Stimulated activated memory B cell treated with anti-CD40 and anti-IgM and Interleukin-4, amounts not matched to agents 10 μg/mL and 1 μg/mL and 100 μg/mL, for 72 hours (primary cell): ENCODE results near the gene FANCE.

ENCODE experiments used
- ATAC-seq: fragments of 150-1000 bp; cut with Tn5 transposase; 2 replicates; pipeline ENCODE4 v1.10.0; 2021
- H3K27ac Mint-ChIP-seq: one replicate; pipeline ENCODE4 v1.8.0; 2022; ENCODE audit warnings: mild to moderate bottlenecking, mixed read lengths
- H3K27me3 Mint-ChIP-seq: one replicate; pipeline ENCODE4 v1.8.0; 2022; ENCODE audit warnings: mixed read lengths
- H3K36me3 Mint-ChIP-seq: one replicate; pipeline ENCODE4 v1.8.0; 2022; ENCODE audit warnings: mixed read lengths
- H3K4me1 Mint-ChIP-seq: one replicate; pipeline ENCODE4 v1.8.0; 2022; ENCODE audit warnings: mixed read lengths
- H3K4me3 Mint-ChIP-seq: one replicate; pipeline ENCODE4 v1.8.0; 2022; ENCODE audit warnings: mild to moderate bottlenecking, moderate library complexity, mixed read lengths
- H3K9me3 Mint-ChIP-seq: one replicate; pipeline ENCODE4 v1.8.0; 2022; ENCODE audit warnings: mixed read lengths

Gene FANCE

DNA sequence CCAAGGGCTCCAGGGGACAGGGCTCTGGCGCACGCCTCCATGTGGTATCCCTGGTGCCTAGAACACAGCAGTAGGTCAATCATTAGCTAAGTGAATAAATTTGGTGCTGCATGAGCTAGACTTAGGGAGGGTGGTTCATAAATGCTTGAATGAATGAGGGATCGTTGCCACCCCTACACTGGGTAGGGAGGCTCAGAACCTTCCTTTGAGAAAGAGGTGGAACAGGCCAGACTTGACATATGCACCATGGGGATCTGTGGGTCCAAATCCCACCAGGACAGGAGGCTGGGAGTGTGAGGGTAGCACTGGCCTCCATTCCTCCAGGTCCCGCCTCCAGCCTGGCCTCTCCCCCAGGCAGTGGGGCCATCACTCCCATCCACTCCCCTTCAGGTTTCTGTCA, 30.9 kb downstream of the FANCE start:
- no peak overlapping the region for H3K4me3 Mint-ChIP-seq
- H3K4me1 Mint-ChIP-seq, result peaks cover 6% of the 10 kb centered on the region
- no peak overlapping the region for H3K27ac Mint-ChIP-seq
- H3K9me3 Mint-ChIP-seq, result no peaks in the 10 kb centered on the region
- H3K36me3 Mint-ChIP-seq, result no peaks in the 10 kb centered on the region
- no peaks in the 10 kb centered on the region for H3K27me3 Mint-ChIP-seq
- ATAC-seq, result no peak

DNA sequence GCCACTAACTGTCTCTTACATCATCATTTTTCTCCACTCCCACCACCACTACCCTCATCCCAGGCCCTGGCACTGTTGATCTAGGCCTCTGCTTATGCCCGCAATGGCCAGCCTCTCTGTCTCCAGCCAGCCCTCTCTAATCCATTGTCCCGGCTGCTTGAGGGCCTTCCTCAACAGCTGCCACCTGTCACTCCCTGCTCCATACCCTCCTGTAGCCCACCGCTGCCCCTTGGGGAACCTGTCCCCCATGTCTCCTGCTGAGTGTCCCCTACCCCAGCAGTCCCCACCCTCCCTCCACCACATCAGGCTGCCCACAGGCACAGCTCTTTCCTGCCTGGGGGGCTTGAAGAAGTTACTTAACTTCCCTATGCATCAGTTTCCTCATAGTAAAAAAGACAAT, 31.4 kb downstream of the FANCE start:
- no peak for ATAC-seq

DNA sequence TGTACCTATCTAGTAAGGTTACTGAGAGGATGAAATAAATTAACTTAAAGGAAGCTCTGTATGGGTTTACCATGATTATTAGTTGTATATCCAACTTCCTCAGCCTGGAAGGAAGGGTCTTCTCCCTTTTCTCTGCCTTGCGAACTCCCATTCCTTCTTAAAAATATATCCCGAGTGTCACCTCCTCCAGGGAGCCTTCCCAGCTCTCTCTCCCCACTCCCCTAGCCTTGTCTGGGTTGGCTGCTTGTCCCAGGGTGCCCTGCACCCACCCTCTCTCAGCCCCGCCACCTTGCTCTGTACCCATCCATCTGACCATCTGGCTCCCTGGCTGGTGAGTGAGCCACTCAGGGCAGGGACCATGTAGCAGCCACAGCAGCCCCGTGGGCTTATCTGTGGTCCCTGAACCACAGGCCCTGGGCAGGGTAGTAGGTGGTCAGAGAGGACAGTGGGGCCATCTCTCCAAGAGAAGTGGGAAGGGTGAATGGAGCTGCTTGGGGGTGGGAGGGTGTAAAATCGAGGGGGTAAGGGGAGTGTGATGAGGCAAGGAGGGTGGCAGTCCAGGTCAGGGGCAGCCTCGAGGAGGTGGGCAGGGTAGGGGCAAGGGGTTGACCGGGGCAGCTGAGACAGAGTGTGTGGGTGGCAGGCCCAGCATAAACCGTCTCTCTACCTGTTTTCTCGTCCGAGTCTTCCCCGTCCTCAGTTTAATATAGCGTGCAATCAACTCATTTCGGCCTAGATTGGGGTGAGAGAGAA, 31.9 kb downstream of the FANCE start:
- no peaks in the 10 kb centered on the region for H3K9me3 Mint-ChIP-seq
- no peak for ATAC-seq
- no peaks in the 10 kb centered on the region for H3K36me3 Mint-ChIP-seq
- H3K27me3 Mint-ChIP-seq, result no peaks in the 10 kb centered on the region
- no peak overlapping the region for H3K4me3 Mint-ChIP-seq
- peaks cover 9% of the 10 kb centered on the region for H3K4me1 Mint-ChIP-seq
- H3K27ac Mint-ChIP-seq, result no peak overlapping the region

More for the DNA sequence above, 31.4 kb downstream of the FANCE start:
- H3K4me1 Mint-ChIP-seq, result peaks cover 9% of the 10 kb centered on the region
- no peaks in the 10 kb centered on the region for H3K36me3 Mint-ChIP-seq
- H3K4me3 Mint-ChIP-seq, result no peak overlapping the region
- H3K27ac Mint-ChIP-seq, result no peak overlapping the region
- H3K27me3 Mint-ChIP-seq, result no peaks in the 10 kb centered on the region
- H3K9me3 Mint-ChIP-seq, result no peaks in the 10 kb centered on the region

DNA sequence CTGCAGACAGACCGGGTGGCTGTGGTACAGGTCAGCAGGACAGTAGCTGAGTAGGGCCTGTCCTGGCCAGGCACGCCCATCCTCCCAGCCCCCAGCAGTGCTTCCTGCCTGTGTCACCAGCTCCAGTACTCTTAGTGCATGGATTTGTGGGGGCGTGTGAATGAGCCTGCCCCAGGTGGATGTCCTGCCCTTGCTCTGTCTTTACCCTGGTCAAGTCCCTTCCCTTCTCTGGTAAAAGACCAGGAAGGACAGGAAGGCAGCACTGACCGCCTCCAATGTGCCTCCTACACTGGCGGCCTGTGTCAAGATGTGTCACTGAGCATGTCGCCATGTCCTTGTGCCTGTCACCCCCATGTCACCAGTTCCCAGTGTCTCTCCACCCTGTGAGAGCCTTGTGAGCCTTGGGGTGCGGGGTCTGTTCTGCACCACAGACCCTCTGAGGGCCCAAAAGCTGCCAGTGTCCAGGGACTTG, 32.8 kb downstream of the FANCE start:
- Mint-ChIP-seq H3K36me3 (no peaks in the 10 kb centered on the region), H3K4me1 (peaks cover 9% of the 10 kb centered on the region), H3K27ac (no peak overlapping the region)

DNA sequence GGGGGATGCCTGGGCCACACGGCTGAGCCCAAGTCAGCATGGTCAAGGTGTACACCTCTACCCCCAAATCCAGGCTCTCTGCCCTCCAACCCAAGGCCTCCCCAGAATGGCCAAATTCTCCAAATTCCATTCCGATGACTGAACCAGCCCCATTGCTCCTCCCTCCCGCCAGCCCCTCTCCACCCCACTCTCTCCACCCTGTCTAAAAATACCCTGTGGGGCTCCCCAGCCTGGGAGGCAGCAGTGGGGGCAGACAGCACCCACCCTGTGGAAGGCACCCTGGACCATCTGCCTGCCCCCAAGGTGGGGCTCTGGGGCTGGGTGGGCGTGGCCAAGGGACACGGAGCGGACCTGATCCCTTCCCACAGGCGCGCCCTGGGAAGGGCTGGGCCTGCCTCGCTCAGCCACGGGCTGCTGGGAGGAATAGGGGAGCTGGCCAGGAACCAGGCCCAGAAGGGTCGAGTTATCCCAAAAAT, 33.3 kb downstream of the FANCE start:
- no peak for ATAC-seq
- Mint-ChIP-seq H3K36me3 (no peaks in the 10 kb centered on the region), H3K4me1 (peaks cover 9% of the 10 kb centered on the region), H3K27me3 (no peaks in the 10 kb centered on the region), H3K9me3 (no peaks in the 10 kb centered on the region), H3K27ac (no peak overlapping the region), H3K4me3 (no peak overlapping the region)

More for the DNA sequence above, 32.8 kb downstream of the FANCE start:
- no peaks in the 10 kb centered on the region for H3K27me3 Mint-ChIP-seq
- ATAC-seq, result no peak
- no peak overlapping the region for H3K4me3 Mint-ChIP-seq
- H3K9me3 Mint-ChIP-seq, result no peaks in the 10 kb centered on the region

DNA sequence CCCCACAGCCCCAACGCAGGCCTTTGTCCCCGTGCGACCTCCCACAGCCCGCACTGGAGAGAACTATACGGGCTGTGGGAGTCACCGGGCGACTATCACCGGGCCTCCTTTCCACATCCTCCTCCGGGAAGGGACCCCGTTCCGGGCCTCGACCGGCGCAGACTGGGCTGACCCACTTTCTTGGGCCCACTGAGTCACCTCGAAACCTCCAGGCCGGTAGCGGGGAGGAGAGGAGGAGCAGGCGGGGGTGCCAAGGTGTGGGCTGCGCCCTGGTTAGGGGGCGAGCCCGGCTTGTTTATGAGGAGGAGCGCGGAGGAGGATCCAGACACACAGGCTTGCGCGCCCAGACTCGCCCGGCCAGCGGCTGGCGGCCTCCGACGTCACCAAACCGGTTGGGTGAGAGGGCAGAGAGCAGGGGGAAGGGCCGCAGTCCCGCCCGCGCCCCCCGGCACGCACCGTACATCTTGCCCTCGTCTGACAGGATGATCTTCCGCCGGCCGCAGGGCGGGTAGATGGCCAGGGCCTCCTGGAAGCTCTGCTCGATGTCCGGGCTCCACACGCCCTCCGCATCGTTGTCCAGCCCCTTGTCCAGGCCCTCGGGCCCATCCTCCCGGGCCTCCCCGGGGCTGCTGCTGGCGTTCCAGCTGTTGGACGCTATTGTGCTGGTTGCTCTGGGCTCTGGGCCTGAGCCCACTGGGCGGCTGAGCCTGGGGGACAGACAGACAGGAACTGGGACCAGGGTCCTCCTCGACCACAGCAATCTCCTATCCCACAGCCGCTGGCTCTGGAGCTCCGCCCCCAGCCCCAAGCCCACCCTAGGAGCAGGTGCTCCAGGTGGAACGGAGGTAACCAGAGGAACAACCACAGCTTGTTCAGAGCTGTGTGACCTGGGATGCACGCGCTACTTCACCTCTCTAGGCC, 34.1 kb downstream of the FANCE start:
- H3K4me1 Mint-ChIP-seq, result peaks cover 9% of the 10 kb centered on the region
- no peaks in the 10 kb centered on the region for H3K9me3 Mint-ChIP-seq

DNA sequence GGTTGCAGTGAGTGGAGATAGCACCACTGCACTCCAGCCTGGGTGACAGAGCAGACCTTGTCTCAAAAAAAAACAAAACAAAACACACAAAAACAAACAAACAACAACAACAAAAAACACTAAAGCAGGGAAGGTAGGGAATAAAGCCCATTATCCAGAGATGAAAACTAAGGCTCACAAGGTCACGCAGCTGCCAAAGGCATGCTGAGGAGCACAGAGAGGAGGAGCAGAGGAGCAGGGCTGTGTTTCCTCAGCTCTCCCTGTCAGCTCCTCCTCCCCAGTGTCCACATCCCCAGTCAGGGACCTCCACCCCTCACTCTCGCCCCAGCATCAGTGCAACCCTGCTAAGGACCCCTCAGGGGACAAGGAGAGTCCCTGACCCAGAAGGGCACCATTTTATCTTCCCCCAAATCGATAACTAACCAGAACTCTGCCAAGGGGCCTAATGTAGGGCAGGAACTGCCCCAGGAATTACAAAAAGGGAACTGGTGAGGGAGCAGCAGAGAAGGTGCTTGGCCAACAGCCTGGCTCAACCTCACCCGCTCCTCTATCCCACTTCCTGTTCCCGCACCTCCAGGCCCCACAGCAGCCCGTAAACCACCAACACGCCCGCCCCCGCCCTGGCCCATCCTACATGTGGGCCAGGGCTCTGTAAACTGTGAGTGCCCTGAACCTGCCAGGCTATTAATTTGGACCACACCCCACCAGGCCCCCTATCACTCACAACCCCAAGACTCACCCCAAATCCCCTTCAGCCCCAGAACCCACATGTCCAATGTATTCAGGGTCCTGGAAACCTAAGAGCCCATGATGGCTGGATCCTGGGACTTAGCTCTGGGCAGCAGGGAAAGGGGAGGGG, 35.7 kb downstream of the FANCE start:
- no peak for ATAC-seq
- H3K4me1 Mint-ChIP-seq, result peaks cover 14% of the 10 kb centered on the region
- no peaks in the 10 kb centered on the region for H3K9me3 Mint-ChIP-seq
- H3K4me3 Mint-ChIP-seq, result no peak overlapping the region
- H3K27me3 Mint-ChIP-seq, result peaks cover 8% of the 10 kb centered on the region
- peak overlapping the region; percentile 51 for H3K27ac Mint-ChIP-seq
- H3K36me3 Mint-ChIP-seq, result no peaks in the 10 kb centered on the region

More for the DNA sequence above, 34.1 kb downstream of the FANCE start:
- Mint-ChIP-seq H3K36me3 (no peaks in the 10 kb centered on the region), H3K4me3 (no peak overlapping the region), H3K27me3 (no peaks in the 10 kb centered on the region), H3K27ac (no peak overlapping the region)
- no peak for ATAC-seq

DNA sequence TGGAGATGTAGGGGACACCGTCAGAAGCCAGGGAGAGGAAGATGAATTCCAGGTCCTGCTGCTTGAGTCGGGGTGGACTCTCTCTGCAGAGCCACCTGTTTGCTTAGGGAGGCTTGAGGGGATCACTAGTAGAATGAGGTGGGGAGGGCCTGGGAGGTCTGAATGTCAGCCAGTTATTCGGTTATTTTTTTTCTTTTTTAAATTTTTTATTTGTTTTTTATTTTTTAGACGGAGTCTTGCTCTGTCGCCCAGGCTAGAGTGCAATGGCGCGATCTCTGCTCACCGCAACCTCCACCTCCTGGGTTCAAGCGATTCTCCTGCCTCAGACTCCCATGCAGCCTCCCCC, 36.4 kb downstream of the FANCE start:
- H3K9me3 Mint-ChIP-seq, result no peaks in the 10 kb centered on the region
- no peak for ATAC-seq
- H3K27me3 Mint-ChIP-seq, result peaks cover 14% of the 10 kb centered on the region
- H3K4me1 Mint-ChIP-seq, result peaks cover 20% of the 10 kb centered on the region
- H3K27ac Mint-ChIP-seq, result peak overlapping the region; percentile 51
- no peaks in the 10 kb centered on the region for H3K36me3 Mint-ChIP-seq
- no peak overlapping the region for H3K4me3 Mint-ChIP-seq

DNA sequence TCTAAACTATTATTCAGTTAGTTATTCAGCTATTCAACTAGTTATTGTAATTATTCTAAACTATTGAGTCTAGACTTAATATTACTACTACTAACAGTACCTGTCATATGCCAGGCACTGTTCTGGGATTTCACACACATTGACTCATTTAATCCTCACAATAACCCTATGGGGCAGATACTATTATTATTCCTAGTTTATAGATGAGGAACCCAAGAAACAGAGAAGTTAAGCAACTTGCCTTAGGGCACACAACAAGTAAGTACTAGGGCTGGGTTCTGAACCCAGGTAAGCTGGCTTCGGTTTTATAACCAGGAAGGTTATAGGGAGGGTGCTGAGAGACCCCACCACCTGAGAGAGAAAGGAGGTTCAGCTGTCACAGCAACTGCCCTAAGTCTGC, 36.9 kb downstream of the FANCE start:
- peaks cover 23% of the 10 kb centered on the region for H3K4me1 Mint-ChIP-seq
- no peak overlapping the region for H3K27ac Mint-ChIP-seq

DNA sequence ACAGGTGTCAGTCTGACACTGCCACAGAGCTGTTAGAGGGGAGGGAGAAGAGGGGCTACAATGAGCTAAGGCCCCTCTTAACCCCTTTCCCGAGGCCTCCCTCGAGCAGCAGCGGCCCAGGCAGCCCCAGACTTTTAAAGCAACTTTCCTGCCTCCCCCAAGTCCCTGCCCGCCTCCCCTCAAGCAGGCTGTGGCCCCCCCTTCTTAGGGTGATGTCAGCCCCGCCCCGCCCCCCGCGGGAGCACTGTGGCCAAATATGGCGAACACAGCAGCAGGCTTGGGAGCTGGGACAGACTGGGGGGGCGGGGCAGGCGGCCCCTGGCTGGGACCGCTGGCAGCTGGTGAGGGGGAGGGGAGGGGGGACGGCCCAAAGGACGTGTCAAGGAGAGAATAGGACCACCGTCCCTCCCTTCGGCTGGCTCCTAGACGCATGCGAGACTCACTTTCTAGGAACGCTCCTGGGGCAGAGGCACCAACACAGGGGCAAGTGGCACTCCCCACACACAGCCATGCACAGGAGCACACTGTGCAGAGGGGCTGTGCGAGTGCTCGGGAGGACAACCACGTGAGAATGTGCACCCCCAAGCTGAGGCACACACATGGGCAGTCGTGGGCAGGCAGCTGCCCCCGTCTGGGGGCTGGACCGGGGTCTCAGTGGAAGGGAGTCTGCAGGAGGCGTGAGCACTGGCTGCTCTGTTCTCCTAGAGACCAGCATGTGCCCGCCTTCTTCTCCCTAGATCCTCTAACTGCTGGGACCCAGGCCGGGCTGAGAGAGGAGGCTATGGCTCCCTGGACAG, 38.1 kb downstream of the FANCE start:
- peaks cover 33% of the 10 kb centered on the region for H3K4me1 Mint-ChIP-seq
- H3K9me3 Mint-ChIP-seq, result no peaks in the 10 kb centered on the region
- H3K36me3 Mint-ChIP-seq, result no peaks in the 10 kb centered on the region
- ATAC-seq, result no peak
- no peak overlapping the region for H3K4me3 Mint-ChIP-seq
- no peak overlapping the region for H3K27ac Mint-ChIP-seq
- peaks cover 27% of the 10 kb centered on the region for H3K27me3 Mint-ChIP-seq

More for the DNA sequence above, 36.9 kb downstream of the FANCE start:
- Mint-ChIP-seq H3K27me3 (peaks cover 17% of the 10 kb centered on the region), H3K4me3 (no peak overlapping the region), H3K36me3 (no peaks in the 10 kb centered on the region), H3K9me3 (no peaks in the 10 kb centered on the region)
- ATAC-seq, result no peak

DNA sequence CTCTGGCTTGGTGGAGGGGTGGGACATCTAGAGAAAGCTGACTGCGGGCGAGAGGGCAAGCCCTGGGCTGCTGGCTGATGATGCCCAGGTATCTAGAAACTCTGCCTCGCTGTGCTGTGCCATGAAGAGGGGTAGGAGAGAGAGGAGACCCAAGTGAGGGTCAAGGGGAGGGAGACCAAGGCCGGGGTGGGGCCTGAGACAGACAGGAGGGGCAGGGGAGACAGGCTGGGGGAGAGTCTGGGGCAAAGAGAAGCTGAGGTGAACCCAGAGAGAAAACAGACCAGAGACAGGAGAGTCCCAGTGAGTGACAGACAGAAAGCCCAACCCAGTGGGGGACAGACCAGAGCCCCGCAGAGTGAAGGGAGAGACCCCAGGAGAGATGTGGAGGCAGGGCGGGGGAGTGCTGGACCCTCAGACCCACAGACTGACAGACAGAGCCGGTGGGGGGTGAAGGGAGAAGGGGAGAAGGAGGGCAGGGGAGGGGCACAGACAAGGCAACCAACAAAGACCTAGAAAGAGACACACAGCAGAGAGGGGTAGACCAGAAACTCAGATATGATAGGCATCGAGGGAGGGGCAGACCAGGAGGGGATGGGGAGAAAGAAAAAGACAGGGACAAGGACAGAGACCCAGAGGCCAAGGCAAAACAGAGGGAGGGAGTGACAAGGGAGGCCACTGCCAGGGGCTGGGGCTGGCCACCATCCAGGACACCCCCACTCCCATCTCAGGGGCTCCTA, 38.9 kb downstream of the FANCE start:
- H3K27me3 Mint-ChIP-seq, result peaks cover 32% of the 10 kb centered on the region
- peaks cover 35% of the 10 kb centered on the region for H3K4me1 Mint-ChIP-seq
- no peak overlapping the region for H3K27ac Mint-ChIP-seq
- no peaks in the 10 kb centered on the region for H3K9me3 Mint-ChIP-seq
- no peak for ATAC-seq
- no peak overlapping the region for H3K4me3 Mint-ChIP-seq
- no peaks in the 10 kb centered on the region for H3K36me3 Mint-ChIP-seq

DNA sequence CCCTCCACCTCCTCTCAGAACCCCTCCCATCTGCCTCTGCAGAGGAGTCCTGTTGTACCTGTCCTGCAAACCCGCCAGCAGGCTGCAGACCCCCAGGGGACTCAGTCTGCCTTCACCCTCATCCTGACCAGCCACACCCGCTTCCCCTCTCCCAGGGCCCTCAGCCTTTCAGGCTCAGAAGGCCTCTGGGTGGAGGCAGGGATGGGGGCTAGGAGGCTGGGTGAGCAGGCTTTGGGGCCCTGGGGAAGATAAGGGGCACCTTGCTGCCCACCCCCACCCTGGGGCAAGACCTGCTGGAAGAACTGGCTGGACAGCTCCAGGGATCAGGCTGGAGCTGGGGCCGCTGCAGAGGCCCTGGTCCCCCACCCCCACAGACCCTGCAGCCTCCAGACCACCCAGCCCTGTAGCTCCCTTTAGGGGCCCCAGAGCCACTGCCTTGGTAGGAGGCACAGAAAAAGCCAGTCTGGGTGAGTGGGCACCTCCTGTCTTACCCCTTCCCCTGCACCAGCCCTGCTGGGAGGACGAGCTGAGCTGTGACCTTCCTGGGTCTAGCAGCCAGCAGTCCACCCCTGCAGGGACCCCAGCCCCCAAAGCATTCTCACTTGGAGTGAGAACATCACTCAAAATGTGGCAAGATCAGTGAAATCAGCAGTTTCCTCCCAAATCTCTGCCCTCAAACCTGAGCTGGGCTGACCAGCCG, 39.6 kb downstream of the FANCE start:
- H3K9me3 Mint-ChIP-seq, result no peaks in the 10 kb centered on the region
- H3K27me3 Mint-ChIP-seq, result peaks cover 32% of the 10 kb centered on the region
- no peak for ATAC-seq
- no peak overlapping the region for H3K4me3 Mint-ChIP-seq
- no peaks in the 10 kb centered on the region for H3K36me3 Mint-ChIP-seq
- no peak overlapping the region for H3K27ac Mint-ChIP-seq
- peaks cover 35% of the 10 kb centered on the region for H3K4me1 Mint-ChIP-seq

DNA sequence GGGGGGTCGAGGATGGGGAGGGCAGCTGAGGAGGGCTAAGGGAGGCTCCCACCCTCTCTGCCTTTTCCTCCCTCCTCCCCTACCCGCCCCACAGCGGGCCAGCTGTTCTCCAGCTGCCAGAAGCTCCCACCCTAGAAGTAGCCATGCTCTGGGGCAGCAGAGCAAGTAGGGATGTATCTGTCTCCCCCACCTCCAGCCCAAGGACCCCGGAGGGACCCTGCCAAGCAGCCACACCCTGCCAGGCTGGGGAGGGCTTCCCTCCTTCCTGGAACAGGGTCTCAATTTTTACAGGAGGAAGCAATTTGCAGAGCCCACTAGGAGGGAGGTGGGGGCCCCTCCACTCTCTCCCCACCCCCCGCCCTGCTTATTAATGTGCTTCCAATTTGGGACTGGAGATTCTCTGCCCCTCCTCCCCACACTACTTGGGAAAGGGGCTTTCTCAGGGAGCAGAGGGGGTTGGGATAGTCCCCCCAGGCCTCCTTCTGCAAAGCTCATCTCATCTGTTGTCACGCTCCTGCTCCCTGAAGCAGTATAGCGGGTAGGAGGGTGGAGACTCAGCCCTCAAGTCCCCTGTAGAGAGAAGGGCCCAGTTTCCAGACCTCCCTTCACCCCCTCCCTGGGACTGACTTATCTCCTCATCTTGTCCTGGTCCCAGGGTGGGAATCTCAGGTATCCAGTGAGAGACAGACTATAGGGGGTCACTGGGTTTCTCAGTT, 40.3 kb downstream of the FANCE start:
- no peaks in the 10 kb centered on the region for H3K36me3 Mint-ChIP-seq
- H3K4me1 Mint-ChIP-seq, result peaks cover 35% of the 10 kb centered on the region
- ATAC-seq, result no peak
- no peaks in the 10 kb centered on the region for H3K9me3 Mint-ChIP-seq
- no peak overlapping the region for H3K4me3 Mint-ChIP-seq
- no peak overlapping the region for H3K27ac Mint-ChIP-seq
- peaks cover 32% of the 10 kb centered on the region for H3K27me3 Mint-ChIP-seq
